ENCODE results near the gene CFAP97D2. TPM values are rescaled to one million over a fixed set of nuclear protein-coding genes. Genes with fewer than 3 reads are reported as not detected.
"Not testable (repeated sequence)": the region's sequence is repeated elsewhere in the genome, so short reads cannot be mapped to it uniquely, and the experiment has no call there.

Gene CFAP97D2
- total RNA-seq, 1 donor from 2014 or later: not detected

DNA sequence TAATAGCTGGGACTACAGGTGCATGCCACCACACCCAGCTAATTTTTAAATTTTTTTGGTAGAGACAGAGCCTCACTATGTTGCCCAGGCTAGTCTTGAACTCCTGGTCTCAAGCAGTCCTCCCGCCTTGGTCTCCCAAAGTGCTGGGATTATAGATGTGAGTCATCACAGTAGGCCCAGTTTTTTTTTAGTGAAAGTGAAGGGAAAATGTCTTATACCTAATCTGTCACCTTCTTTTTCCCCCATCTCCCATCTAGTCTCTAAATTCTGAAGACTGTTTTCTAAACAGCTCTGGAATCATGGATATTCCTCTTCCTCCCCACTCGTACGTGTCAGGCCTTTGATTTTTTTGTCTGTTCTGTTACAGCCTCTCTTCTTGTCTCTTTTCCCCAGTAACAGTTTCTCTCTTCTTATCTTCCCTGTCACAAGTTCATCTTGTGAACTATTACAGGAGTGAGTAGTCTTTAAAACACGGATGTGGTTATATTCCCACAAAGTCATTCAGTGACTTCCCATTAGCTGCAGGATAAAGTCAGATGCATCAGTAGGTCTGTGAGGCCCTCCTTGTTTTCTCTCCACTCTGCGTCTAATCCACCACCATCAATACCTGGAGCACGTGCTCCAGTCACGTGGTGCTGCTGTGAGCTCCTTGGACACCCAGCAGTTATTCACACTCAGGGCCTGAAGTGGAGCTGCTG lies 58.5 kb downstream of the CFAP97D2 start:
- Histone ChIP-seq H3K4me3 (ENCODE audit: low read length in 3 of 3) (no peak overlapping the region), H3K27ac (ENCODE audit: low read depth, low read length) (no peak overlapping the region), H3K27me3 (ENCODE audit: control insufficient read depth in 3 of 3, insufficient read depth in 3 of 3, low read length in 3 of 3) (no peaks in the 10 kb centered on the region), H3K4me1 (ENCODE audit: control insufficient read depth in 3 of 3, insufficient read depth in 3 of 3, low read length in 3 of 3) (peaks cover 7 to 13% (median 7%) of the 10 kb centered on the region in 3 donors), H3K9ac (ENCODE audit: low read depth in 1 of 3, low read length in 3 of 3) (no peak overlapping the region), H3K9me3 (ENCODE audit: control insufficient read depth in 3 of 3, low read length in 3 of 3) (no peaks in the 10 kb centered on the region), H3K36me3 (ENCODE audit: control insufficient read depth in 3 of 3, insufficient read depth in 3 of 3, low read length in 3 of 3) (peaks cover 31 to 49% (median 48%) of the 10 kb centered on the region in 3 donors)

DNA sequence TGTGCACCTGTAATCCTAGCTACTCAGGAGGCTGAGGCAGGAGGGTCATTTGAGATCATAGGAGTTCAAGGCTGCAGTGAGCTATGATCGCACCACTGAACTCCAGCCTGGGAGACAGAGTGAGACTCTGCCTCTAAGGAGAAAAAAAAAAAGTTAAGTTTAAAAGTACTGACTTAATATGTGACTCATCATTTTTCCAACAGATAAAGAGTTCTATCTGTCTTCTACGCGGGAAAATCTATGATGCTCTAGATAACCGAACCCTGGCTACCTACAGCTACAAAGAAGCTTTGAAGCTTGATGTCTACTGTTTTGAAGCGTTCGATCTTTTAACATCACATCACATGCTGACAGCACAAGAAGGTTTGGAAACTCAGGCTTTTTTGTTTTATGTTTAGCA lies 62.9 kb downstream of the CFAP97D2 start:
- Histone ChIP-seq H3K4me3 (ENCODE audit: low read length in 3 of 3) (no peak overlapping the region), H3K9ac (ENCODE audit: low read depth in 1 of 3, low read length in 3 of 3) (no peak overlapping the region), H3K4me1 (ENCODE audit: control insufficient read depth in 3 of 3, insufficient read depth in 3 of 3, low read length in 3 of 3) (no peaks in the 10 kb centered on the region)

DNA sequence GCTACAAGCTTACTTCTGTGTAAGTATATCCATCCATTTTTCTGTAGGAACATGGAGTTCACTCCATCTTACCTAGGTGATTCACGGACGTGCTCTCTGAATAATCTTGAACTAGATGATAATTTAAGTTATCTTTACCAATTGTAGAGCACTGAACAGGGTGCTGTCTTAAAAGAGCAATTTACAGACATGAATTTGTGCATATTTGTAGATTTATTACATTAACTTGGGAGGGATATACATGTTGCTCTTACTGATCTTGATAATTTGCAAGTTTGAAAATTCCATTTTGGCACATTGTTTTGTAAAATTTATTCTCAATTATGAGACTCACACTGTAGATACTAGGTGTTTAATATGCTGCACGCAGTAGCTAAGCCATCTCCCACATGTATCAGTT lies 64.9 kb downstream of the CFAP97D2 start:
- Histone ChIP-seq H3K9me3 (ENCODE audit: control insufficient read depth in 3 of 3, low read length in 3 of 3) (no peaks in the 10 kb centered on the region), H3K4me3 (ENCODE audit: low read length in 3 of 3) (no peak overlapping the region), H3K4me1 (ENCODE audit: control insufficient read depth in 3 of 3, insufficient read depth in 3 of 3, low read length in 3 of 3) (no peaks in the 10 kb centered on the region), H3K27ac (ENCODE audit: low read depth, low read length) (no peak overlapping the region), H3K9ac (ENCODE audit: low read depth in 1 of 3, low read length in 3 of 3) (no peak overlapping the region), H3K36me3 (ENCODE audit: control insufficient read depth in 3 of 3, insufficient read depth in 3 of 3, low read length in 3 of 3) (peaks cover 44 to 84% (median 83%) of the 10 kb centered on the region in 3 donors), H3K27me3 (ENCODE audit: control insufficient read depth in 3 of 3, insufficient read depth in 3 of 3, low read length in 3 of 3) (no peaks in the 10 kb centered on the region)

More for the DNA sequence above, 62.9 kb downstream of the CFAP97D2 start:
- Histone ChIP-seq H3K27ac (ENCODE audit: low read depth, low read length) (no peak overlapping the region), H3K27me3 (ENCODE audit: control insufficient read depth in 3 of 3, insufficient read depth in 3 of 3, low read length in 3 of 3) (no peaks in the 10 kb centered on the region), H3K9me3 (ENCODE audit: control insufficient read depth in 3 of 3, low read length in 3 of 3) (no peaks in the 10 kb centered on the region), H3K36me3 (ENCODE audit: control insufficient read depth in 3 of 3, insufficient read depth in 3 of 3, low read length in 3 of 3) (peaks cover 53 to 85% (median 81%) of the 10 kb centered on the region in 3 donors)

DNA sequence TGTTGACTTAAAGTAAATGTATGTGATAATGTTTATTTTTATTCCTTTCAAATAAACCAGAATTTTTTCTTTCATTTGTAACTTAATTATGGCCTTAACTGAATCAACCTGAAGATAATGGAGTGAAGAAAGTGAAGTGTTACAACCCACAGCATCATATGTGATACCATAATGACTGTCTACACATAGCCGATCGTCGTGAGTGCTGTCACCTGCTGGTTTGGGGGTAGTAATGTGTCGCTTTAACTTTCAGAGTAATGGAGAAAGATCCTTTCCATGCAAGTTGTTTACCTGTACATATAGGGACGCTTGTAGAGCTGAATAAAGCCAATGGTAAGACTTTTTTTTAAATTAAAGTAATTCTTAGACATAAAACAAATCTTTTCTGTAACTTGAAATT lies 65.6 kb downstream of the CFAP97D2 start:
- Histone ChIP-seq H3K27ac (ENCODE audit: low read depth, low read length) (no peak overlapping the region), H3K4me1 (ENCODE audit: control insufficient read depth in 3 of 3, insufficient read depth in 3 of 3, low read length in 3 of 3) (no peaks in the 10 kb centered on the region), H3K27me3 (ENCODE audit: control insufficient read depth in 3 of 3, insufficient read depth in 3 of 3, low read length in 3 of 3) (no peaks in the 10 kb centered on the region), H3K9me3 (ENCODE audit: control insufficient read depth in 3 of 3, low read length in 3 of 3) (no peaks in the 10 kb centered on the region), H3K9ac (ENCODE audit: low read depth in 1 of 3, low read length in 3 of 3) (no peak overlapping the region), H3K4me3 (ENCODE audit: low read length in 3 of 3) (no peak overlapping the region), H3K36me3 (ENCODE audit: control insufficient read depth in 3 of 3, insufficient read depth in 3 of 3, low read length in 3 of 3) (peaks cover 41 to 83% (median 81%) of the 10 kb centered on the region in 3 donors)

DNA sequence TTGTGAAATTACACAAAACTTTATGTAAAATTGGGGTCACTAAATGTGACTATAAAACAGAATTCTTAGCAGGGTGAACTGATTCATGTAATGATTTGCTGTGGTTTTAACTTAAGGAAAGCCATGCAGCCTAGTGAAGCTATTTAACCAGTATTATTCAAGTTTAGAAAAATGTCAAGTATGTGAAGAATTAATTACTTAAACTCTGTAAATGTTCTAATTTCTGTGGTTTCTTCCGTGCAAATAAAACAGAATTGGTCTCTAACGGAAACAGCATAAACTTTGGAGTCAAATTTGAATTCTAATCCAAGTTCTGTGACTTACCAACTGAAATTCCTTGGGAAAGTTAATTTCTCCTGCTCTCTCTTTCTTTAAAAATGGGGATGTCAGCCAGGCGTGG lies 69.0 kb downstream of the CFAP97D2 start:
- Histone ChIP-seq H3K27ac (ENCODE audit: low read depth, low read length) (no peak overlapping the region), H3K36me3 (ENCODE audit: control insufficient read depth in 3 of 3, insufficient read depth in 3 of 3, low read length in 3 of 3) (peaks cover 32 to 82% (median 78%) of the 10 kb centered on the region in 3 donors), H3K4me3 (ENCODE audit: low read length in 3 of 3) (no peak overlapping the region), H3K9ac (ENCODE audit: low read depth in 1 of 3, low read length in 3 of 3) (no peak overlapping the region), H3K9me3 (ENCODE audit: control insufficient read depth in 3 of 3, low read length in 3 of 3) (no peaks in the 10 kb centered on the region), H3K27me3 (ENCODE audit: control insufficient read depth in 3 of 3, insufficient read depth in 3 of 3, low read length in 3 of 3) (no peaks in the 10 kb centered on the region), H3K4me1 (ENCODE audit: control insufficient read depth in 3 of 3, insufficient read depth in 3 of 3, low read length in 3 of 3) (no peaks in the 10 kb centered on the region)

DNA sequence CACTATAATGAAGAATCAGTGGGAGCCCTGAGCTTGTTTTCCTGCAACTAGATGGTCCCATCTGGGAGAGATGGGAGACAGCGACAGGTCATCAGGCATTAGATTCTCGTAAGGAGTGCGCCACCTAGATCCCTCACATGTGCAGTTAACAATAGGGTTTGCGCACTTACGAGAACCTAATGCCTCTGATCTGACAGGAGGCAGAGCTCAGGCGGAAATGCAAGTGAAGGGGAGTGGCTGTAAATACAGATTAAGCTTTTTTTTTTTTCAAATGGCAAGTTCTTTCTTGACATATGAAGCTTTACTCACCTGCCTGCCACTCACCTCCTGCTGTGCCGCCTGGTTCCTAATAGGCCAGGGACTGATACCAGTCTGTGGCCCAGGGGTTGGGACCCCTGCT lies 70.0 kb downstream of the CFAP97D2 start:
- Histone ChIP-seq H3K27me3 (ENCODE audit: control insufficient read depth in 3 of 3, insufficient read depth in 3 of 3, low read length in 3 of 3) (no peaks in the 10 kb centered on the region), H3K27ac (ENCODE audit: low read depth, low read length) (no peak overlapping the region), H3K9ac (ENCODE audit: low read depth in 1 of 3, low read length in 3 of 3) (no peak overlapping the region), H3K4me3 (ENCODE audit: low read length in 3 of 3) (no peak overlapping the region), H3K36me3 (ENCODE audit: control insufficient read depth in 3 of 3, insufficient read depth in 3 of 3, low read length in 3 of 3) (peaks cover 26 to 78% (median 70%) of the 10 kb centered on the region in 3 donors), H3K4me1 (ENCODE audit: control insufficient read depth in 3 of 3, insufficient read depth in 3 of 3, low read length in 3 of 3) (no peaks in the 10 kb centered on the region), H3K9me3 (ENCODE audit: control insufficient read depth in 3 of 3, low read length in 3 of 3) (no peaks in the 10 kb centered on the region)

DNA sequence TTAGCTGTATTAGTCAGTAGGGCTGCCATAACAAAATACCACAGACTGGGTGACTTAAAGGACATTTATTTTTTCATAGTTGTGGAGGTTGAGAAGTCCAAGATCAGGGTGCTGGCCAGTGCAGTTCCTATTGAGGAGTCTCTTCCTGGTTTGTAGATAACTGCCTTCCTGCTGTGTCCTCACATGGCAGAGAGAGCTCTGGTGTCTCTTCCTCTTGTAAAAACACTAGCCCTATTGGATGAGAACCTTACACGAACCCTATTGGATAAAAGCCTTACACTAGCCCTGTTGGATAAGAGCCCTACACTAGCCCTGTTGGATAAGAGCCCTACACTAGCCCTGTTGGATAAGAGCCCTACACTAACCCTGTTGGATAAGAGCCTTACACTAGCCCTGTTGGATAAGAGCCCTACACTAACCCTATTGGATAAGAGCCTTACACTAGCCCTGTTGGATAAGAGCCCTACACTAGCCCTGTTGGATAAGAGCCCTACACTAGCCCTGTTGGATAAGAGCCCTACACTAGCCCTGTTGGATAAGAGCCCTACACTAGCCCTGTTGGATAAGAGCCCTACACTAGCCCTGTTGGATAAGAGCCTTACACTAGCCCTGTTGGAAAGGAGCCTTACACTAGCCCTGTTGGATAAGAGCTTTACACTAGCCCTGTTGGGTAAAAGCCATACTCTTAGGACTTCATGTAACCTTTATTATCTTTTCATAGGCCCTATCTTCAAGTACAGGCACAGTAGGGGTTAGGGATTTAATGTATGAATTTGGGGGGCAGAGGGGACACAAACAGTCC lies 72.8 kb downstream of the CFAP97D2 start:
- H3K4me3 ChIP-seq (ENCODE audit: low read length in 3 of 3); H3K4me1 ChIP-seq (ENCODE audit: control insufficient read depth in 3 of 3, insufficient read depth in 3 of 3, low read length in 3 of 3); H3K27ac ChIP-seq (ENCODE audit: low read depth, low read length); H3K27me3 ChIP-seq (ENCODE audit: control insufficient read depth in 3 of 3, insufficient read depth in 3 of 3, low read length in 3 of 3); H3K9me3 ChIP-seq (ENCODE audit: control insufficient read depth in 3 of 3, low read length in 3 of 3); H3K9ac ChIP-seq (ENCODE audit: low read depth in 1 of 3, low read length in 3 of 3): not testable (repeated sequence)
- peaks cover 20 to 71% (median 67%) of the 10 kb centered on the region in 3 donors for H3K36me3 ChIP-seq (ENCODE audit: control insufficient read depth in 3 of 3, insufficient read depth in 3 of 3, low read length in 3 of 3)

DNA sequence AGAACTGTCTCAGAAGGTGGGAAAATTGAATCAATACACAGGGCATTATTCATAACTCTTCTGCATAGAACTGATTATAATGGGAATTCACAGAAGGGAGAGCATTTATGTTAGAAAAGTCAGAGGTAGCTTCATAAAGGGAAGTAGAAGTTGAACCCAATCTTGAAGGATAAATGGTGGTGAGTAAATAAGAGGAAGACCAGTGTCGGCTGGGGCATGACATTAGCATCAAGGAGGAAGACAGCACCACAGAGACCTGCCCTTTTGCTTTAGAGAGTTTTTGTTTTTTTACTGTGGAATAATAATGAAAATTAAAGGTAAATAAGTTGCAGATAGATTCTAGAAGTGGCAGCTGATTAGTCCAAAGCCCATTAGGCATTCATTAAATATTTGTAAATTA lies 77.5 kb downstream of the CFAP97D2 start:
- no peak overlapping the region for H3K4me3 ChIP-seq (ENCODE audit: low read length in 3 of 3)
- H3K9ac ChIP-seq (ENCODE audit: low read depth in 1 of 3, low read length in 3 of 3): no peak overlapping the region
- H3K4me1 ChIP-seq (ENCODE audit: control insufficient read depth in 3 of 3, insufficient read depth in 3 of 3, low read length in 3 of 3): peaks cover 0 to 14% (median 8%) of the 10 kb centered on the region in 3 donors
- H3K36me3 ChIP-seq (ENCODE audit: control insufficient read depth in 3 of 3, insufficient read depth in 3 of 3, low read length in 3 of 3): peaks cover 27 to 73% (median 70%) of the 10 kb centered on the region in 3 donors
- H3K9me3 ChIP-seq (ENCODE audit: control insufficient read depth in 3 of 3, low read length in 3 of 3): no peaks in the 10 kb centered on the region
- no peak overlapping the region for H3K27ac ChIP-seq (ENCODE audit: low read depth, low read length)
- no peaks in the 10 kb centered on the region for H3K27me3 ChIP-seq (ENCODE audit: control insufficient read depth in 3 of 3, insufficient read depth in 3 of 3, low read length in 3 of 3)

DNA sequence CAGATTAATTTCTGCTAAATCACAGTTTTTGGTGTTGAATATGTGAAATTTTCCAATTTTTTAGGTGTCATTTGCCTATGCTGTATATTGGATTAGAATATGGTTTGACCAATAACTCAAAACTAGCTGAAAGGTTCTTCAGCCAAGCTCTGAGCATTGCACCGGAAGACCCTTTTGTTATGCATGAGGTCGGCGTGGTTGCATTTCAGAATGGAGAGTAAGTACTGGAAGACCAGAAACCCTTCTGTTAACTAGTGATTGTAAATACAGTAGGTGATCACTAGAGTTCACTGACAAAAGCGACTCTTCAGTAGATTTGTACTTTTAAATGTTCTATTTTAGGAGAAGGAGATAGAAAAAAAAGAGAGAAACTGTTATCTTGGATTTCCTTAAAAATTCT lies 78.0 kb downstream of the CFAP97D2 start:
- no peak overlapping the region for H3K9ac ChIP-seq (ENCODE audit: low read depth in 1 of 3, low read length in 3 of 3)
- peaks cover 0 to 15% (median 8%) of the 10 kb centered on the region in 3 donors for H3K4me1 ChIP-seq (ENCODE audit: control insufficient read depth in 3 of 3, insufficient read depth in 3 of 3, low read length in 3 of 3)
- H3K4me3 ChIP-seq (ENCODE audit: low read length in 3 of 3): no peak overlapping the region
- H3K27me3 ChIP-seq (ENCODE audit: control insufficient read depth in 3 of 3, insufficient read depth in 3 of 3, low read length in 3 of 3): no peaks in the 10 kb centered on the region
- no peak overlapping the region for H3K27ac ChIP-seq (ENCODE audit: low read depth, low read length)
- peaks cover 25 to 72% (median 68%) of the 10 kb centered on the region in 3 donors for H3K36me3 ChIP-seq (ENCODE audit: control insufficient read depth in 3 of 3, insufficient read depth in 3 of 3, low read length in 3 of 3)
- H3K9me3 ChIP-seq (ENCODE audit: control insufficient read depth in 3 of 3, low read length in 3 of 3): no peaks in the 10 kb centered on the region

DNA sequence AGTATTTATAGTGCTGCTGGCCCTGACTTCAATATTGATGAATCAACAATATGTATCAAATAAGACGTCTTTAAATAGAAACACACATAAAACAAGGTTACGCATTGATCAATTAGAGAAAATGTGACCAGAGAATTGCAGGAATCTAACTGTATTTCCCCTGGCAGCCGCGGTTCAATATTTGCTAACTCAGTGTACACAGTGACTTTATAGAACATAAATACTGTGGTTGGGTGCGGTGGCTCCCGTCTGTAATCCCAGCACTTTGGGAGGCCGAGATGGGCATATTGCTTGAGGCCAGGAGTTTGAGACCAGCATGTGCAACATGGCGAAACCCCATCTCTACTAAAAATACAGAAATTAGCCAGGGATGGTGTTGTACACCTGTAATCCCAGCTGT lies 79.5 kb downstream of the CFAP97D2 start:
- Histone ChIP-seq H3K4me1 (ENCODE audit: control insufficient read depth in 3 of 3, insufficient read depth in 3 of 3, low read length in 3 of 3) (peaks cover 0 to 17% (median 8%) of the 10 kb centered on the region in 3 donors), H3K9ac (ENCODE audit: low read depth in 1 of 3, low read length in 3 of 3) (no peak overlapping the region), H3K9me3 (ENCODE audit: control insufficient read depth in 3 of 3, low read length in 3 of 3) (no peaks in the 10 kb centered on the region), H3K27me3 (ENCODE audit: control insufficient read depth in 3 of 3, insufficient read depth in 3 of 3, low read length in 3 of 3) (no peaks in the 10 kb centered on the region), H3K36me3 (ENCODE audit: control insufficient read depth in 3 of 3, insufficient read depth in 3 of 3, low read length in 3 of 3) (peaks cover 35 to 75% (median 72%) of the 10 kb centered on the region in 3 donors), H3K4me3 (ENCODE audit: low read length in 3 of 3) (no peak overlapping the region), H3K27ac (ENCODE audit: low read depth, low read length) (no peak overlapping the region)
